Midbrain (tissue), 1 donor: ENCODE results near the gene DAAM2.

Experiments used
- DNase-seq: peaks from one replicate; lab custom pipeline; 2025; lab: John Stamatoyannopoulos, UW

DAAM2 gene

DNA sequence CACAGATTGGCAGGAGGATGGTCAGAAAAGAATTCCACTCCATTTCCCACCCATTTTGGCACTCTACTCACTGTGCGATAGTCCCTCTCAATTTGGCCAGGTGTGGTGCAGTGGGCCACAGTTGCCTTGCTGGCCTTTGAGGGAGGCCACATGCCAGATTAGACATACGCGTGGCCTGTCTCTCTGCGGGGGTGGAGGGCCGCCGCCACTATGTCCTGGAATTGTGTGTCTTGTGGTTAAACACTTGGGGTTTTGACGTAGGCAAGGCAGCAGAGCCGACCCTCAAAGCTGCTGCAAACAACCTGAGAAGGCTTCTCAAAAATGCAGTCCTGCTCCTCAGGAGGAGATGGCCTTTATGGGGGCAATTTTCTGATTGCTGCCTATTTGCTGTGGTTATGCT lies 4.9 kb upstream of the DAAM2 start:
- DNase-seq, result no peak

DNA sequence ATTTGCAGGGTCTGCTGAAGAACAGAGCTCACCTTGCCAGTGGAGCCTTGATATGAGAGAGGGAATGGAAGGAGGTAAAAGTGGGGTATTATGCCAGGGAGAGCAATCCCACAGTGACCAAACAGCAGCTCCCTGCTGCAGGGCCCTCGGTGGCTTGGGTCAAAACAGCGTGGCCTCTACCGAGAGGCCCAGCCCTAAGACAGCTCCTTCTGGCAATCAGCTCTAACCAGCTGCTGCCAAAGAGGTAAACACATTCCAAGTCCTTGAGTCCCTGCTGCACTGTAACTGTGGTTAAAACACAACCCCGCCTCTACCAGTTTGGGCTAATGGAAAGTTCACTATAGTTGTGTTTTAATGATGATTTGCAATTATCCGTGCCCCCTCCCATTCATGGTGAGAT lies 1.4 kb upstream of the DAAM2 start:
- DNase-seq, result no peak

- DNase-seq, result peak; percentile 29
Observed at GRCh38 chr6:39791311-39791710, 865 bp upstream of the DAAM2 start.

DNA sequence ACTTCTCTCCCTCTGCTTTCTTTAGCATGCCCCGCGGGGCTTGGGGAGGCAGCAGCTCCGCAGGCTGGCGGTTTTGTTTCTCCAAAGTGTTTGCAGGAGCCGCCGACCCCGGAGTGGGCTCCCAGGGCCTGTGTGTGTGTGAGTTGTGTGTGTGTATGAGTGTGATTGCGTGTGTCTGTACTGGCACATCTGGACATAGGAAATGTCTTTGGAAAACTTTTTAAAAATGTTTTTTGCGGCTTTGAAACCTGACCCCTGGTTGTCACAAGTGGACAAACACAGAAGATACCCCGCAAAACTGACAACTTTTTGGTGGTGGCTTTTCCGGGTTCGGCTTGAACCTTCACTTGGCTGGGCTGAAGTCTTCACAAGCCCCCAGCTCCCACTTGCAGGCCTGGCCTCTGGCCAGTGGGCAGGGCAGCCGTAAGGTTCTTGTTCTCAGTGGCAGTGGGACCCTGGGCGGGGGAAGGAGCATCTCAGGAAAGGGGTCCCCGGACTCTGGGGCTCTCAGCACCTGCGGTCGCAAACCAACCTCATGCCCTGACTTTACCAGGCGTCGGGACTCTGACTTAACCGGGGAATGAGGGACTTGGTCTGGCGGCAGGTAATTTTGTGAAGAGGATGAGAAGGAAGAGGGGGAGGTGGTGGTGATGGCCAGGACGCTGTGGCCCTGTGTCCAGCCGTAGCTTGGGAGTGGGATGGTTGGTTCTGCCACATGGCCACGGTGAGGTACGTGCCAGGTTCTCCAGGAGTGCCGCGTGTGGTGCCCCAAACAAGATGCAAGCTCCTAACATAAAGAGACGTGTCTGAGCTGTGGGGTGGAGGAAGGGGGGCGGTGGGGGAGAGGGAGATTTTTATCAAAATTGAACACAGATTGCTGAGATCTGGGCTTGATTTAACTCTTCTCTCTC lies 619 bp downstream of the DAAM2 start:
- peak; percentile 50 for DNase-seq

- no peak for DNase-seq
Observed at GRCh38 chr6:39793516-39793915, 1.3 kb downstream of the DAAM2 start.

- DNase-seq, result peak; percentile 80
Observed at GRCh38 chr6:39794231-39794630, 2.1 kb downstream of the DAAM2 start.

DNA sequence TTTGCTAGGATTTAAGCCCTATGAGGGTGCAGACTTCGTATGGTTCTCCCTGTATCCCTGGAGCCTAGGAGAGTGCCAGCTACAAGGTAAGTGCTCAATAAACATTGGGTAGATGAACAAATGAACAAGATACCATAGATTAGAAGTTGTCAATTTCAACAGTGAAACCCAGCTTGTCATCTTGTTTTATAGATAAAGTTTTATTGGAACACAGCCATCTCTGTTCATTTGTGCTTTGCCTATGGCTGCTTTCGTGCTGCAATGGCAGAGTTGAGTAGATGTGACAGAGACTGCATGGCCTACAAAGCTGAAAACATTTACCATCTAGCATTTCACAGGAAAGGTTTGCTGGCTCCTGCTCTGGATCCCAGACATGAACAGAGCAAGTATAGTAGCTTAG lies 5.6 kb downstream of the DAAM2 start:
- no peak for DNase-seq

DNA sequence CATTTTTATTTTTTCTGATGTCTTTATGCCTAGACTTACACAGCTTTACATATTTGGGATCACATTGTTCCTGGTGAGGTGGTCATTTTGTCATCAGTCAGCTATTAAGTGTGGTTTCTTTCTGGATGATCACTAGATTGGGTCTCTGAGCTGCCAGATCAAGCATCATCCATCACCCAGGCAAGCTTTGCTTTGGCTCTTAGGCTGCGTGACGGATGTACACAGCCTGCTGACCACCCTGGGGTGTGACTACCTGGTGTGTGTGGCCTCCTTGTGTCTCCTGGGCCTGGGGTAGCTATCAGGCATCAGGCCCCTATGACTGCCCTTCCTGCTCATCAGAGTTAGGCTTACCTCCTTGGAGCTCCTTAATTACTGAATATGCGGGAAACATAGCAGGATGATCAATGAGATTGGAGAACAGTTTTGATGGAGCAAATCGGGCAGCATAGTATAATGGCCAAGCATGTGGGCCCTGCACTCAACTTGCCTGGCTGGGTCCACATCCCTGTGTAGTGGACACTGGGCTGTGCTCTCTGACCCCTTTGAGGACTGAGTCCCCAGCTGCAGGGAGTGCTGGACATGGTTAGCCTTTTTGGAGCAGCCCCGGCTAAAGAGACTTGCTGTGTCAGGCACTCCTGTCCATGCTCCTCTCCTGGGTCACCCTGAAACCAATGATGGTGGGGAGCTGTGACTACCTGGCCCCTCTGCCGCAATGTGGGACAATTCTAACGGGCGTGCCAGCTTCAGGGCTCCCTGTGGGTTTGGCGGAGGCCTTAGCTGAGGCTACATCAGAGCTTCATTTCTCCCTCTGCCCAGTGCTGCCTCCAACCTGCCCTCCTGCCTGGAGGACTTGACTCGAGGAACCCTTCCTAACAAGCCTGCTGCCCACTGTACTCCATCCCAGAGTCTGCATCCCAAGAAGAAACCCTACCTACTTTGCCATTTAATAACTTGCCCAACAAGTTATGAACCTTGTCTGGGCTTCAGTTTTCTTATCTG lies 8.2 kb downstream of the DAAM2 start:
- DNase-seq, result no peak

- peak; percentile 37 for DNase-seq
Observed at GRCh38 chr6:39801456-39802251, 9.5 kb downstream of the DAAM2 start.

GRCh38 chr6:39803872-39804271 lies 11.7 kb downstream of the DAAM2 start:
- DNase-seq, result no peak

DNA sequence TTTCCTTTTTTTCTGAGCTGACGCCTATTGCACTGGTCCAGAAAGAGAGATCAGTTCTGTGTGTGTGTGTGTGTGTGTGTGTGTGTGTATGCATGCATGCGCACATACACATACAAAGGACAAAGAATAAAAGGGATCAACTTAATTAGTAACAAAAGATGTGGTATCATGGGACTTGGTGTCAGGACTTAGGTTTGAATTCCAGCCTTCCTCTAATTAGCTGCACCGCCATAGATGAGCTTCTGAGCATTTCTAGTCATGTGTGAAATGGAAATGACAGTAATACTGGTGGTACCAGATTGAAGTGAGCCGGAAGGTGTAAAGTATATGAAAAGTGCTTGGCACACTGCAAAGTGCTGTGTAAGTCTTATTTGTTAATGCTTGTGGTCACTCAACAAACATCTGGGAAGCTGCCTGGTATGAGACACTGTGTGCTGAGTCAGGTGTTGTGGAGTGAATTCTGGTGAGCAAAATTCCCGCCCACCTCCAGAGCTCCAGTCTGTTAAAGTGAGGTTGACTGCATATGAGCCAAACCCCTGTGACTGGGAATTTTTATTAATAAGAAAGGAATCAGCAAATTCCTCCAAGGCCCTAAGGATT lies 12.4 kb downstream of the DAAM2 start:
- DNase-seq, result no peak

GRCh38 chr6:39806278-39806677 lies 14.1 kb downstream of the DAAM2 start:
- no peak for DNase-seq

DNA sequence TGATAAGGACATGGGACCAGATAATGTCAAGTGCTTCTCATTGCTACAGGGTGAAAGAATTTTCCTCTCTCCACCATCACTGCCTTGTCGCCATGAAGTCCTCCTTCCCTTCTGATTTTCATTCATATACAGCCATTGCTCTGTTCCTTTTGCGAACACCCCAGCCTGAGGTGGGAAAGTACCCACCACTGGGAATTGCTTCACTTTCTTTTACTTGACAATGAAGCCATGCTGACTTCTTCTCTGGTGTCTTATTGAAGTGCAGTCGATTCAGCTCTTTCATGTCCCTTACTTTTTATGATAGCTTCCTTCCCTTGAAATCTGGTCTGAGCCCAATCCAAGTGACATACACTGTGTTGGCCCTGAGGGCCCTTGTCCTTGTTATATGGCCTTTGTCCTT lies 16.2 kb downstream of the DAAM2 start:
- DNase-seq, result no peak

GRCh38 chr6:39808964-39809363 lies 16.8 kb downstream of the DAAM2 start:
- DNase-seq, result peak; percentile 25

GRCh38 chr6:39811835-39812345 lies 19.7 kb downstream of the DAAM2 start:
- DNase-seq, result no peak

DNA sequence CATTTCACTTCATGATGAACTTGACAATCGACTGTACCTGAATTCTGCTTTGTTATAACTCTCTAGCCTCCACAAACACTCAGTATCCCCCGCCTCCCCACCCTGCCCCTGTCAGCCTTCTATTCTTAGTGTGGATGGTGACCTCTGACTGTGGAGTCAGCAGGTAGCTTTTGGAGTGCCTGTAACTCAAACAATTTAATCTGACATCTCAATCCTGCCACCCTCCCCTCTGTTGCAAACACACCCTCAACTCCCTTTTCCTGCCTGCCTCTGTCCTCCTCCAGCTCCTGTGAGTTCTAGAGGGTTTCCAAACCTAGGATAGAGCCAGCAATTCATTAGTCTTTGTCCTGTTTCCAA lies 20.3 kb downstream of the DAAM2 start:
- no peak for DNase-seq

GRCh38 chr6:39812853-39813533 lies 20.8 kb downstream of the DAAM2 start:
- DNase-seq, result peak; percentile 49

GRCh38 chr6:39814236-39814635 lies 22.1 kb downstream of the DAAM2 start:
- DNase-seq, result no peak

DNA sequence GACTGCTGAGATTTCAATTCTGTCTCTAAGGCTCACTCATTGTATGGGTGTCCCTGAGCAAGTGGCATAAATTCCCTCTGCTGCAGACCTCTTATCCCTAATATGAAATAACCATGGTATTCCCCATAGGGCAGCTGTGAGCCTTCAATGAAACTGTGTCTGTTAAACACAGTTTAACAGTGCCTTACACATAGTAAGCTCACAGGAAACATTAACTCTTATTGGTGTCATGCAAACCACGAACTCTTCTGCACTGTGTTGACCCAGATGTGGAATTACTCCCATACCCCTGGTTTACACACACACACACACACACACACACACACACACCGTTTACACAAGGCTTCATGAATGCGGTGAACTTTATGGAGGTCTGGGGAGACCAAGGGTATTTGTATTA lies 23.2 kb downstream of the DAAM2 start:
- no peak for DNase-seq

DNA sequence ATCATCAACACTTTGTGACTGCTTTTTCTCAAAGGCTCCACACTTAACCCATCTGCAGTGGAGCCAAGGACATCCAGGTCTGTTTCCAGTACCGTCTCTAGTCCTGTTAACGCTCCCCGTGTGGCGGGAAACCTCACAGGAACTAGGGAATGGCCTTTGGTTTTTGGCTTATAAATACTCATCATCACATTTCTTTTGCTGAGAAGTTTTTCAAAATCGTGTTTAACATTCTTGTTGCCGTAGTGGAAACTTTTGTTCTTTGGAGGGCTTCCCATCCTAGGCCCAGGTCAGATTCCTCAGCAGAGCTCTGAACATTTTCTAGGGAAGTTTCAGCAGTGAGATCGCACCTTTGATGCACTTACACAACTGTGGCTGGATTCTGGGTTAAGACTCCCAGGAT lies 24.6 kb downstream of the DAAM2 start:
- no peak for DNase-seq

DNA sequence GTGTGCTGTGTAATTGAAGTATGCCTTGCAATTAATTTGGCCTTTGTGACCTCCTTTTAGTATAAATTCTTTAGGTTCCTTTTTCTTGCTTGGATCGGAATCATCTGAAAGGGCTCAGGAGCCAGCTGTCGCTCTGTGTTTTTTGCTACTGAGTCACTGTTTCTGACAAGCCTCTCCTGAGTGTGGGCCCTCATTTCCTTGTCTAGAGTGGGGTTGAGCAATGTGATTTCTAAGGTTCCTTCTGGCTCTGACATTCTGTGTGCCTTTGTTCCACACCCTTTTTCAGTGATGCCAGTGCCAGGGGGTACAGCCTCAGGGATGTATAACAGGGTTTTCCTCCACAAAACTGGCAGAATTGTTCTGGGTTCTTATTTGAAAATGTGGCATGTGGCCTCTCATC lies 26.5 kb downstream of the DAAM2 start:
- DNase-seq, result no peak
